Endothelial cell of umbilical vein (primary cell): ENCODE data around the gene PIM1. TPM values are rescaled to one million over a fixed set of nuclear protein-coding genes. Genes with fewer than 3 reads are reported as not detected.

Experiments
- BruUV-seq: library from RNA; stranded (reverse); fragments of 400-500 nt; replicated peaks from 2 replicates; lab custom pipeline; 2021; lab: Mats Ljungman, UMichigan
- CTCF ChIA-PET: fragments of 300-600, 350-600 bp; sonication (Branson Sonifier 250); formaldehyde crosslinking; loops from one replicate; lab custom pipeline; 2021; ENCODE audit warnings: antibody characterized with exemption, inconsistent platforms; lab: Charles Lee
- POLR2A ChIA-PET: fragments of 300-600, 350-600 bp; sonication (Branson Sonifier 250); formaldehyde crosslinking; loops from one replicate; lab custom pipeline; 2021; ENCODE audit warnings: antibody characterized with exemption, inconsistent platforms; lab: Charles Lee
- DNase-seq: peaks from one replicate; pipeline ENCODE4 v3.0.0-alpha.2; 2011; ENCODE audit warnings: low read depth, low spot score
- FAIRE-seq: peaks from 2 replicates; lab custom pipeline; 2011; peaks lifted over from hg19 to GRCh38; lab: Jason Lieb, UNC
- H2AFZ ChIP-seq: 2 replicates; pipeline ENCODE4 v1.6.0; 2012; ENCODE audit warnings: low read depth, low read length, control low read depth, inconsistent platforms
- H3K27ac ChIP-seq: 2 replicates; pipeline ENCODE4 v1.5.1; 2011; ENCODE audit warnings: low read depth, mild to moderate bottlenecking, control low read depth, low read length, moderate library complexity; ENCODE audit not compliant: insufficient read depth
- H3K27me3 ChIP-seq, 2 experiments: 2 replicates each; pipeline versions ENCODE4 v1.6.0 to v1.6.1; 2011; ENCODE audit warnings: low read length in 2 of 2, mixed read lengths in 1 of 2; ENCODE audit not compliant: control insufficient read depth in 2 of 2, insufficient read depth in 2 of 2
- H3K36me3 ChIP-seq, 2 experiments: 2 replicates in 1 of 2; 3 replicates in 1 of 2; pipeline ENCODE4 v1.5.1; 2011; ENCODE audit warnings: low read length in 2 of 2, mild to moderate bottlenecking in 1 of 2, moderate library complexity in 1 of 2; ENCODE audit not compliant: control insufficient read depth in 2 of 2, insufficient read depth in 2 of 2; ENCODE audit errors: extremely low read depth in 1 of 2
- H3K4me1 ChIP-seq: 3 replicates; pipeline ENCODE4 v1.5.1; 2011; ENCODE audit warnings: mild to moderate bottlenecking, low read length; ENCODE audit not compliant: control insufficient read depth, insufficient read depth; ENCODE audit errors: extremely low read depth
- H3K4me2 ChIP-seq: 2 replicates; pipeline ENCODE4 v1.6.1; 2011; ENCODE audit warnings: low read length, control low read depth, mixed read lengths; ENCODE audit not compliant: insufficient read depth
- H3K4me3 ChIP-seq, 3 experiments: fragments of 200-600 bp in 1 of 3; sonication (generic), shearing (Covaris generic) in 1 of 3; replicated peaks in 1 of 3; 2 replicates each; pipeline ENCODE4 v1.5.1; 2011 to 2016; ENCODE audit warnings: control low read depth in 3 of 3, low read length in 3 of 3, mild to moderate bottlenecking in 2 of 3, inconsistent platforms in 1 of 3, low read depth in 1 of 3, moderate library complexity in 1 of 3; ENCODE audit not compliant: insufficient read depth in 1 of 3
- H3K79me2 ChIP-seq: 2 replicates; pipeline ENCODE4 v1.6.0; 2012; ENCODE audit warnings: low read length, inconsistent platforms; ENCODE audit not compliant: control insufficient read depth, insufficient read depth
- H3K9ac ChIP-seq: replicated peaks from 2 replicates; pipeline ENCODE3; 2011; ENCODE audit warnings: low read length, control low read depth; ENCODE audit not compliant: insufficient read depth; ENCODE audit errors: extremely low read depth
- H3K9me1 ChIP-seq: replicated peaks from 3 replicates; pipeline ENCODE4 v1.6.0; 2011; ENCODE audit warnings: mild to moderate bottlenecking, low read length; ENCODE audit not compliant: control insufficient read depth, insufficient read depth; ENCODE audit errors: extremely low read depth
- H3K9me3 ChIP-seq: replicated peaks from 2 replicates; pipeline ENCODE4 v1.5.1; 2012; ENCODE audit warnings: low read length, inconsistent platforms; ENCODE audit not compliant: control insufficient read depth, insufficient read depth
- H4K20me1 ChIP-seq: replicated peaks from 2 replicates; pipeline ENCODE3; 2011; ENCODE audit warnings: mild to moderate bottlenecking, low read length; ENCODE audit not compliant: control insufficient read depth, insufficient read depth; ENCODE audit errors: extremely low read depth
- EZH2 ChIP-seq: IDR thresholded peaks from 2 replicates; pipeline ENCODE4 v1.6.1; 2012; ENCODE audit warnings: borderline replicate concordance, low read depth, mild to moderate bottlenecking, moderate library complexity, low read length, inconsistent platforms; ENCODE audit not compliant: severe bottlenecking
- GATA2 ChIP-seq: IDR thresholded peaks from 2 replicates; pipeline ENCODE4 v1.7.0; 2011; ENCODE audit warnings: low read depth, mild to moderate bottlenecking, moderate library complexity, mixed read lengths, low read length; ENCODE audit not compliant: insufficient read length, insufficient read depth
- MAX ChIP-seq: IDR thresholded peaks from 2 replicates; pipeline ENCODE4 v1.6.1; 2011; ENCODE audit not compliant: insufficient read depth, insufficient read length
- POLR2A ChIP-seq: IDR thresholded peaks from 2 replicates; pipeline ENCODE4 v1.6.1; 2012; ENCODE audit warnings: low read depth, mild to moderate bottlenecking, control low read depth, low read length
- dilution Hi-C: fragments of 300-500 bp; cut with MboI; formaldehyde crosslinking; loops from one replicate; pipeline ENCODE4 v1.15.0; 2019; ENCODE audit warnings: low sequenced_read_pairs; ENCODE audit not compliant: extremely low pct_ligation_motif_present
- intact Hi-C: fragments of 100-400 bp; cut with micrococcal nuclease; formaldehyde crosslinking; loops from one replicate; pipeline ENCODE4 v1.10.0; 2022
- polyA plus RNA-seq, 4 experiments: library from polyadenylated mRNA; depleted of rRNA in 3 of 4; stranded (reverse) in 3 of 4; unstranded in 1 of 4; fragments of >200 nt; gene quantifications; 2 replicates each; pipeline versions ENCODE4 v1.2.1 to v1.2.3, GENCODE V29; 2011 to 2012; ENCODE audit warnings: missing spikeins in 1 of 4
- total RNA-seq: library from RNA; stranded (reverse); gene quantifications from 2 replicates; pipeline ENCODE4 v1.2.3, GENCODE V29; 2021
- TF ChIP-seq, protein P1 (sequence below), 2 donors: IDR thresholded peaks; 1 replicate in 1 of 2; 2 replicates in 1 of 2; pipeline ENCODE4 v1.5.1; 2011; ENCODE audit warnings: low read length in 2 of 2, mild to moderate bottlenecking in 2 of 2, moderate library complexity in 2 of 2, control low read depth in 1 of 2, inconsistent platforms in 1 of 2, low read depth in 1 of 2; ENCODE audit not compliant: insufficient read depth in 1 of 2; ENCODE audit errors: extremely low read depth in 1 of 2

PIM1 gene
- total and polyA plus RNA-seq, 2 donors (not counting 3 experiments of a cell fraction or from before 2014, with no cell fraction given): 9.2 to 11.3 TPM

- FAIRE-seq (peak; percentile 95), DNase-seq (peak; percentile 82)
- Histone ChIP-seq H3K9me3 (no peaks in the 10 kb centered on the region), H4K20me1 (no peaks in the 10 kb centered on the region), H3K9me1 (no peaks in the 10 kb centered on the region), H3K79me2 (no peaks in the 10 kb centered on the region), H2AFZ (no peak overlapping the region), H3K36me3 (no peaks in the 10 kb centered on the region), H3K4me3 (no peak overlapping the region), H3K27me3 (peaks cover 12 to 18% of the 10 kb centered on the region in 2 experiments), H3K4me1 (no peaks in the 10 kb centered on the region), H3K9ac (no peak overlapping the region), H3K27ac (no peak overlapping the region), H3K4me2 (no peak overlapping the region)
- dilution Hi-C loops (no loop called here), intact Hi-C loops (loop anchor here (1.0 to 2.0 kb wide), 5 partner anchors 38 to 444 kb away; partner anchors contain the start of gene C6orf89)
- TF ChIP-seq, protein P1, sequence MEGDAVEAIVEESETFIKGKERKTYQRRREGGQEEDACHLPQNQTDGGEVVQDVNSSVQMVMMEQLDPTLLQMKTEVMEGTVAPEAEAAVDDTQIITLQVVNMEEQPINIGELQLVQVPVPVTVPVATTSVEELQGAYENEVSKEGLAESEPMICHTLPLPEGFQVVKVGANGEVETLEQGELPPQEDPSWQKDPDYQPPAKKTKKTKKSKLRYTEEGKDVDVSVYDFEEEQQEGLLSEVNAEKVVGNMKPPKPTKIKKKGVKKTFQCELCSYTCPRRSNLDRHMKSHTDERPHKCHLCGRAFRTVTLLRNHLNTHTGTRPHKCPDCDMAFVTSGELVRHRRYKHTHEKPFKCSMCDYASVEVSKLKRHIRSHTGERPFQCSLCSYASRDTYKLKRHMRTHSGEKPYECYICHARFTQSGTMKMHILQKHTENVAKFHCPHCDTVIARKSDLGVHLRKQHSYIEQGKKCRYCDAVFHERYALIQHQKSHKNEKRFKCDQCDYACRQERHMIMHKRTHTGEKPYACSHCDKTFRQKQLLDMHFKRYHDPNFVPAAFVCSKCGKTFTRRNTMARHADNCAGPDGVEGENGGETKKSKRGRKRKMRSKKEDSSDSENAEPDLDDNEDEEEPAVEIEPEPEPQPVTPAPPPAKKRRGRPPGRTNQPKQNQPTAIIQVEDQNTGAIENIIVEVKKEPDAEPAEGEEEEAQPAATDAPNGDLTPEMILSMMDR (IDR thresholded peaks at IDR 0.05; ENCODE audit: extremely low read depth in 1 of 2, insufficient read depth in 1 of 2, low read depth in 1 of 2, low read length in 2 of 2): peak; percentile 80 to 91
- TF ChIP-seq MAX: no peak
- BruUV-seq: no TSS peak
- ChIA-PET POLR2A (no interaction called here), CTCF (interaction anchor here (0.5 to 12.5 kb wide), 64 partner anchors 9 to 446 kb away, joined by 3 to 330 read pairs (median 4); partner anchors contain the start of genes C6orf89, MTCH1, PIM1 and TBC1D22B)
These were observed 40.5 kb downstream of the PIM1 start for GRCh38 chr6:37210313-37210968.

DNA sequence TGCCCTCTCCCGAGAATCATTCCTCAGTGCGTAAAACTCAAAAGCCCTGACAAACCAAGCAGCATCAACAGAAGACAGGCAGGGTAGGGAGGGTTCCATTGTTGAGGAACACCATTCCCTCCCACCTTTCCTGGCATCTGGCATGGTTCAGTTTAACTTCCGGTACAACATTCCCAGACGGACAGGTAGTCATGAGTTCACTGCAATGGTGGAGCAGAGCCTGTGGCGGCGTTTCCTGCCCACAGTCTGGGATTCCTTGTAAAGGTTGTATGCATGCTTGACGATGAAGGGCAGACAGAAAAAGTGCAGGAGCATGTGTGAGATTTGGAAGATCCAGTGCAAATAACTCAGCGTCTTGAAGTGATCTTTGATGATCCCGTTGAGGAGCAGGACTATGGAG is 42.3 kb downstream of the PIM1 start:
- CTCF ChIA-PET: interaction anchor here (0.5 to 12.5 kb wide), 5 partner anchors 40 to 190 kb away, joined by 3 to 330 read pairs (median 4); no protein-coding TSS in a partner anchor
- Histone ChIP-seq H2AFZ (no peak overlapping the region), H3K4me3 (no peak overlapping the region), H3K79me2 (no peaks in the 10 kb centered on the region), H4K20me1 (no peaks in the 10 kb centered on the region), H3K9me1 (no peaks in the 10 kb centered on the region), H3K27me3 (peaks cover 7 to 9% of the 10 kb centered on the region in 2 experiments), H3K9ac (no peak overlapping the region), H3K4me2 (no peak overlapping the region), H3K9me3 (no peaks in the 10 kb centered on the region), H3K4me1 (no peaks in the 10 kb centered on the region), H3K27ac (no peak overlapping the region), H3K36me3 (no peaks in the 10 kb centered on the region)
- dilution Hi-C loops: no loop called here
- DNase-seq: no peak
- BruUV-seq: no TSS peak
- intact Hi-C loops: no loop called here
- TF ChIP-seq MAX: no peak
- TF ChIP-seq, protein P1 (IDR thresholded peaks at IDR 0.05; ENCODE audit: extremely low read depth in 1 of 2, insufficient read depth in 1 of 2, low read depth in 1 of 2, low read length in 2 of 2): no peak
- no peak for TF ChIP-seq EZH2
- no peak for TF ChIP-seq GATA2
- TF ChIP-seq POLR2A: no peak
- FAIRE-seq: no peak
- POLR2A ChIA-PET: no interaction called here
